Embryonic facial prominence (tissue), 1 donor: Measurements from ENCODE around the gene ROR1.
"Not testable (repeated sequence)": the region's sequence is repeated elsewhere in the genome, so short reads cannot be mapped to it uniquely, and the experiment has no call there.

ENCODE experiments used
- DNase-seq: peaks from one replicate; pipeline ENCODE4 v3.0.0-alpha.2; 2016; ENCODE audit errors: extremely low spot score

The ROR1 gene

DNA sequence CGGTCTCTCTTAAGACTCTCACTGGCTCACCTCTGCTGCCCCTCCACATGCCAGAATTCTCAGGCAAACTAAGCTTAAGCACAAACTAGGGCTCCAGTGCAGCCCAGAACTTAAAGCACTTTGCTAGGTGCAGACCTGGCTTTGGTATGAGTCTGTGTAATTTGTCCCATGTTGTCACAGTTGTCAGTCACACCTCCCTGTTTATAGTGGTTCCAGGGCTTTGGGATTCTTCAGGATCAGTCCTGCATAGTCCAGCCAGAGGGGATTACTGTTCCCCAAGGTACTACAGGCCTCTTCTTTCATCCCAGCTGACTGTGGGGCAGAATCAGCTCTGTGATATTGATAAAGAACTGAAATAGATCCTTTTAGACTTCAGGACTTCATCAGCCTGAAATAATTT lies 324.6 kb downstream of the ROR1 start:
- DNase-seq, result no peak

DNA sequence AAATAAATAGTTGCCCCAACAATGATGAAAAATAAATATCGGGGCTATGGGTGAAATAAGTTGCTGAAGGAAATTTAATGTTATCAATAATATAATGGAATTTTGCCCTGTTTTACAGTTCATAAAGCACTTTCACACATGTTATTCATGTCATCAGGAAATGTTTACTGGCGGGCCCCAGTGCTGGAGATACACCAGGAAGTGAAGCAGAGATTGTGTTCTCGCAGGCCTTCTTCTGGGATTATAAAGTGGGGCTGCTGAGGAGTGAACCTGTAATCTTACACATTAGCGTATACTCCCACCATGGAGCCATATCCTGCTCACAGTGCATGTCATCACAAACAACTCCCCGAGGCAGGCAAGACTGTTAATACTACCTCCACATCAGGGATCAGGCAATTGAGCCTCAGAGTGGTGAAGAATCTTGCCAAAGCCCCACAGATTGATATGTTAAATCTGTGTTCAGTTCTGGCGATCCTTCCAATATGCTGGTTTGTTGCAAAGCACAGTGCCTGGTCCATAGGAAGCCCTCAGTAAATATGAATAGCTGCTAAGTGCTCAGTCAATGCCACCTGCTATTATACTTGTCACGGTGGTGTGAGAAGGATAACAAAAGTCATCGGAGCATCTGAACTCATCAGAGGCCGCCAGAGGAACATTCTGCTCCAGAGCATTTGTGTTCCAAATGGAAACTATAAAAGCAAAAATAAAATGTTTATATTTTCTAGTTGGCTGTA lies 325.2 kb downstream of the ROR1 start:
- DNase-seq, result no peak

DNA sequence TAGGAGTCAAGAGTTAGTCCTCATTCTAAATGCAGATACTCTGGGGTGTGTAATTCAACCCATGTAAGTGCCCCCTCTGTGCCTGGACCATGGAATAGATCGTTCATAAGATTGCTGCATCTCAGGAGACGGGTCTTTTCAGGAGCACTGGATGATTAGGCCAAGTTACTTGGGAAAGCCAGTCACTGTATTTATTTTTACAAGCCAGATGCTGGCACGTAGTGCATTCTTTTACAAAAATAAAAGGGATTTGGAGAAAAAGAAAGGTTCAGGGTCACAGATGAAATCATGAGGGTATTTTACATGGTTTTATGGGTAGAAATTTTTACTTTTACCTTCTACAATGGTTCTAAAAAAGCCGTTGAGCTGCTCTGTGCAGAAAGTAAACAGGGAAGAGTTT lies 327.0 kb downstream of the ROR1 start:
- DNase-seq, result no peak

DNA sequence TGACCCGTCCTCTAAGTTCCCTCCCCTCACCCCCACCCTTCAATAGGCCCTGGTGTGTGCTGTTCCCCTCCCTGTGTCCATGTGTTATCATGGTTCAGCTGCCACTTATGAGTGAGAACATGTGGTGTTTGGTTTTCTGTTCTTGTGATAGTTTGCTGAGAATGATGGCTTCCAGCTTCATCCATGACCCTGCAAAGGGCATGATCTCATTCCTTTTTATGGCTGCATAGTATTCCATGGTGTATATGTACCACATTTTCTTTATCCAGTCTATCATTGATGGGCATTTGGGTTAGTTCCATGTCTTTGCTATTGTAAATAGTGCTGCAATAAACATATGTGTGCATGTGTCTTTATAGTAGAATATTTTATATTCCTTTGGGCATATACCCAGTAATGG lies 330.8 kb downstream of the ROR1 start:
- not testable (repeated sequence) for DNase-seq

DNA sequence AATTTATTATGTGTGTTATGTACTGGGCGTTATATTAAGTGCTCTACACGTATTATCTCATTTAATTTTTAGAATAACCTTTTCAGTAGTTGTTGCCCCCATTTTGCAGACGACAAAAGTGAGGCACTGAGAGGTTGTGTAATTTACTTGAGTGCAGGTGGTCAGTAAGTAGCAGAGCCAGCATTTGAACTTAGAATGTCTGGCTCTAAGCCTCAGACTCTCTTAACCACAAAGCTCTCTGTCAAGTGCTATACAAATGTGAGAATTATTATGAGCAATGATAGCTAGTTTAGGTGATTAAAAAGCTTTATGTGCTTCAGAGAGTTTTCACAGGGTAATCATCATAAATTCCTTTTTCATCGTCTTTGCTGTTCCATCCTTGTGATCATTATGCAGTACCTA lies 333.3 kb downstream of the ROR1 start:
- DNase-seq, result no peak

DNA sequence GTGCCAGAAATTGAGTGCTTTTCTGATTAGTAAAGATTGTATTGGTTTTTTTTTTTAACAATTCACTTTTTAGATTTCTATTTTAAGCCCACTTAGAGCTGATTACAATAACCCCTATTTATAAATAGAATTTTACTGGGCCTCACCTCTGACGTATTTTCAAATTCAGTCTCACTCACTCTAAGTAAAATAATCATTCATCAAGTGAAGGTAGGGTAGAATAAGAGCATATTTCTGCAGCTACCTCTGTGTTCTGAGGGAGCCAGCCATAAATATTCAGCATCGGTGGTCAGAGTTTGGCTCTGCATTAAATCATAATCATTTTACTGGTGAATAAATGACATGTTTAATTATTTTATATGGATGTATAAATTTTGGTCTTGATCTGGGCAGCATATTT lies 333.8 kb downstream of the ROR1 start:
- DNase-seq, result no peak

DNA sequence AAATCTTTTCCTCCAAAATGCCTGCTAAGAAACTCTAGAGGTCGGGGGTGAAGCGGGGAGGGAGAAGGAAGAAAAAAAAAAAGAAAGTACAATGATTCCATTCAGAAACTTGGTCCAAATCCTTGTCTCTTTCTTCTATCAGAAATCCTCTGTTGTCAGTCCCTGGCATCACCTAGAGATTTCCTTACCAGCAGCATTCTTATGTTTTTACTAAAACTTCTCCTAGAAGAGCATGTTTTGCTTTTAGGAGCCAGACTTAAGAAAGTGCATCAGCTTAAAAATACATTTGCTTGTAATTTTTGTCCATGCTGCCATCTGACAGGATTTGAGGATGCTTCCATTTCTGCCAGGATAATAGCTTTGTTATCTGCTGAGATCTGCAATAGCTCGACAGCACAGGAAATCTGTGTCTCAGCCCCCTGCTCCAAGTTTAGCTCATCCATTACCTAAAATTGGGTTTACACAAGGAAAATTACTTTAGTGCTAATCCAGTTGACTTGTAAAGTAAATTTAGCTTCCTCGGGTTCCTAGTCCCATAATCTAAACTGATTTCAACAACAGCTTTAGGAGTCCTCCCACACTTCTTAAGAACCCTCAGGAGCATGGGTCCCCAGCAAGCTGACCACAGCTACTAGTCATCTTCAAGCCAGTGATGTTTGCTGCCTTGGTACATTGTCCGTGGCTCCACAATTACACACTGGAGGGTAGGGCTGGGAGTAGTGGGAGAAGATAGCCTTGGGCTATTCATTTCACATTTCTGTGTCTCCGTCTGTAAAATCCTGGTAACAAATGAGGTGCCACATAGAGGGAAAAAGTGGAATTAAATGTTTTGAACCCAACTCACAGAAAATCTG lies 337.3 kb downstream of the ROR1 start:
- DNase-seq, result no peak

DNA sequence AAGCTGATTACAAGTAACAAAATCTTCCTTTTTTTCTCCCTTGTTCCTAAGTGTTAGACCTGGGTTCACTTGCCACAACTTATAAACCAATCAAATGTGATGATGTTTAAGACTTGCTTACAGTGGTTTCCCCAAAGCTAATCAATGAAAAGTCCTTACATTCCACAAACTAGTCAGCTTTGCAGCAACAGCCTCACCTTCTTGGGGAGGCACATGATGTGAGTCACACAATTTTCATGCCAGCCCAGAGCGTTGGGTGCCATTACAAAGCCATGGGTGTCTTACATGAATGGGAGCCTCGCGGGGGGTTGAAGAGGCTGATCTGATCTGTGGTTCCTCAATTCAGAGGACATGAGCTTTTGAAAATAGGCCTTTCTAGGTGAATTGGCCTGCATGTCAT lies 338.0 kb downstream of the ROR1 start:
- DNase-seq, result no peak

DNA sequence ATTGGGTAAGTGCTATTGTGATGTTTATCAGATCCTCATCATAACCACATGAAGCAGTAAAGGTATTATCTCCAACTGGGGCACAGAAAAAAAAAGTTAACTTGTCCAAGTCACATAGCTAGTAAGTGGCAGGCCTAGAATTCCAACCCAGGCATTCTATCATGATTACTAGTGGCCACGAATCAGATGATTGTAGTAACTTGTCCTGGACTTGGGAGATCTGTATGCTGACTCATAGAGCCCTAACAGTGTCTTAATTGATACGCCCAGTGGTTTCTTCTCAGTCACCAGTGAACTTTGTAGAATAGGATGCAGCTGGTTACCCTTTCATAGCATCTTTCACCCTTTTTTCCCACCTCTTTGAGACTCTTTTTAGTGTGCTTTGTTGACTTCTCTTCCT lies 338.5 kb downstream of the ROR1 start:
- DNase-seq, result no peak

DNA sequence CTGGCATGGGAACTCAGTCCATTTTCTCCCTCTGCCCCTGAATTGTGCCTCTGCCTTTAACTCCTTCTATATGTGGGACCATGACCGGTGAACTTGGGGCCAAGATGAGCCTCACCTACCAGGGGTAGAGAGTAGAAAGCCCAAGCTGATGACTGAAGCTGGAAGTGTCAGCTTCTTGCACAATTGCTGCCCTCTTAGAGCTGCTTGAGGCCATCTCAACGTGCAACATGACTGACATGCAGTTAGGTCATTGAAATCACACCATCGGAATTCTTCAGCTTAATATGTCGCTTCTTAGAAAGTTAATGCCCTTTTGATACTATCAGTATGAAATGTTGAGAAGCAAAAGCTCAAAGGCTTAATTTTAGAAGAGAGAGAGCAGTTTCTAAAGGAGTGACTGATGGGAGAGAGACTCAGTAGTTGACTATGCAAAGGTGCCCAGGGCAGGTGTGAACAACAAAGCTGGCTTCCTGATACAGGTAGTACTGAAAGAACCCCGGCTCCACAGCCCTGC lies 340.3 kb downstream of the ROR1 start:
- no peak for DNase-seq

DNA sequence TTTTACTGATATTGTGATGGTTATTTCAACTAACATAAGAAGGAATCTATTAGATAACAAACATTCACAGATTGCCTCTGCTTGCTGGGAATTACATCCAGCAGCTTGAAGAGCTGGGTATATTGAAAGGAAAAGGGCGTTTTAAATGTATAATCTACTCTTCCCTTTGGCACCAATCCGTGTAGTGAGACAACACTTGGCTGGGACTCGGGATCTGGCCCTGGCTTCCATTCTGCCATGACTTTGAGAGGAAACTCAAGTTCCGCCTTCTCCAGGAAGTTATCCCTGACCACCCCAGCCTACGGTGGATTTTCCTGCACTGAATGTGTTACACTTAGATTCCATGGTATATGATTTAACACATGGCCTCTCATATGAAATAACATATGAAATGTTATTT lies 342.7 kb downstream of the ROR1 start:
- DNase-seq, result no peak

DNA sequence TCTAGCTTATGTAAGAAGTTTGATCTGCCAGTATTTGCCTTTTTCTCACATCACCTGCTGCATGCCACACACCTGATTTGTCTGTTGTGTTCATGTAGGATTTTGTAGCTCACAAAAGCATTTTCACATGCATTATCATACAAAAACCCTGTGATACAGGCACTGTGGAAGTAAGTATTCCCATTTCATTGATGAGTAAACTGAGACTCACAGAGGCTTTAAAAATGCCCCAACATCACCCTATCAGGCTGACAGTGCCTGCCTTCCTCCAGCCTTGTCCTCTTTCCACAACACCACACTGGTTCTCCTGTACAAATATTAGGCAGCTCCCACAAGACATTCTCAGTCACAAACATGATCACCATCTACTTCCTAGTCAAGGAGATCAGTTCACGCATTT lies 343.7 kb downstream of the ROR1 start:
- no peak for DNase-seq

DNA sequence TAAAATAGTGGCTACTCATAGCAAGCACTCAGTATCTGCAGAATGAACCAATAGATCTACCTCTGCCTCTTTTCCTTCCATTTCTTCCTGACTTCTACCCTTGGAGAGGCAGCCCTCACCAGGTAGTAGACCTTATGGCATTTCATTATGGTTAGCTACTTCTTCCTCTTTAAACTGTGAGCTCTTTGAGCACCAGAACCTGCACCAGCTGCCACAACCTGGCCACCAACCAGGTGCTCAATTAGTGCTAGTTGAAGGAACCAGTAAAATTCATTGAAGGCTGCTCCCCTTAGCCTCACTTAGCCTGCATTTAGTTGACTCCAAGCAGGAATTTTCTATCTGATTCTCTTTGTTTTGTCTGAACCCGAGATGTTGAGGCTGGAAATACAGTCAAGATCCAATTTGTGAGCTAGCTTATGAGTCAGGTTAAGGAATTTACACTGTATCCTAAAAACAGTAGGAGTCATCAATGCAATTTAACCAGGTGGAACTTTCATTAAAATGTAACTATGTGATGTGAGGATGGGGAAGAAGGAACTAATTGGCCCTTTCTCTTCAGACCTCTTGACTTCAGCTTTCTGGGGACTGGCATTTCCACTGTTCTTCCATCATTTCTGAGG lies 348.1 kb downstream of the ROR1 start:
- no peak for DNase-seq

DNA sequence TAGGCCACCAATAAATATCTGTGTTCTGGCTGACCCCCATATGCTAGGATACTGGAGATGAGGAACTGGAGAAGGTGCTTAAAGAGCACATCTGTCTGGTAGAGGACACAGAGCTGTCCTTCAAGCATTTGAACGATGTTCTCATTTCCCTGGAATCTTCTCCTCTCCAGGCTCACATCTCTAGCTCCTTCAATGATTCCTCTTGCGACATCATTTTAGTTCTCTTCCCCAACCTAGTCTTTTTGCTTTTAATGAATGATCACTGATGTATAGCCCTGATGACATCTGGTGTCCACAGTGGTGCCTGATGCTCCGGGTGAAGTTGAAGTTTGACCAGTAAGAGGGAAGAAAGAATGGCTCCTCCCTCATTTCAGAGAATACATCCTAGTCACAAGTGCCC lies 348.8 kb downstream of the ROR1 start:
- DNase-seq, result no peak

DNA sequence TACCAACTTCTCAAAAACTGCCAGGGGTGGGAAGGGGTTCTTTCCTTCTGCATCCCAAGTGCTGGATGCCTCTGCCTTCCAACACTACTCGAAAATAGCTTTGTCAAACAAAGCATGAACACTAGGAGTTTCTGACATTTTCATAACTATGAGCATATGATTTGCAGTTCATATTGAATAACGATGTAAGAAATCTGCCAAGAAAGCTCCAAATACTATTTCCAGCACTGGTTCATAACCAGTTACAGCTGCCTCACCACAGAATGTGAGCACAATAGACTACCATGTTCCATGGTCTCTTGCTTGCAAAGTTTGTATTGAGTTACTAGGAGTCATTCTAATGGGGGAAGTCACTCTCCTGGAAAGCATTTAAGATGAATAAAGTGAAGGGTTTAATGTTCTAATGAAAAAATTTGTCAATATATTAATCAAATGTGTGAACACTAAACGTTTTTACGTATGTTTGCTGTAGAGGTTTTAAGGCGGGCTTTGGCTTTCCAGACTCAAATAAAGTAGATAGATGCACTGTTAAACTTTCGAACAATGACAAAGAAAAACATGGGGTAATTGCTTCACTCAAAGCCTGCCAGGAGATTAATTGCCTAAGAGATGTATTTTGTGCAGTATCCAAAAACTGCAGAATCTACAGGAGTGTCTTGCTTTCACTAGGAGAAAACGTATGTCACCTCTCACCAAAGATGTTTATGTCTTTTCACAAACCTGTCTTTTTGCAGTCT lies 351.1 kb downstream of the ROR1 start:
- peak; percentile 77 for DNase-seq

DNA sequence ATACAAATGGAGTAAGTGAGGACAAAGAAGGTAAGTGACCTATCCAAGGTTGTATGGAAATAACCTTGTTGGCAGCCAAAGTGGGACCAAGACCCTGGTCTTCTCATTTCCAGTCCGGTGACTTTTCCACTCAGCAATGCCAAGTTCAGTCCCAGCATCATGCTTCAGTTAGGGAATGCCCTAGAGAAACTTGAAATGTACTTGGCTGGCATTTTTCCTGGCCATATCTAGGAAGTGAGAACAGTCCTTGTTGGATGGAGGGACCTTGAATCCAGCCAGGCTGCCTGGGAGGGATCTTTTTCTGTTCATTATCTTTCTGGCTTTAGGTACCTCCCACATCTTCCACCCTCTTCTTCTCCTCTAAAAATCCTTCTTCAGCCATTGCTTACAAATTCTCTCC lies 352.8 kb downstream of the ROR1 start:
- no peak for DNase-seq

DNA sequence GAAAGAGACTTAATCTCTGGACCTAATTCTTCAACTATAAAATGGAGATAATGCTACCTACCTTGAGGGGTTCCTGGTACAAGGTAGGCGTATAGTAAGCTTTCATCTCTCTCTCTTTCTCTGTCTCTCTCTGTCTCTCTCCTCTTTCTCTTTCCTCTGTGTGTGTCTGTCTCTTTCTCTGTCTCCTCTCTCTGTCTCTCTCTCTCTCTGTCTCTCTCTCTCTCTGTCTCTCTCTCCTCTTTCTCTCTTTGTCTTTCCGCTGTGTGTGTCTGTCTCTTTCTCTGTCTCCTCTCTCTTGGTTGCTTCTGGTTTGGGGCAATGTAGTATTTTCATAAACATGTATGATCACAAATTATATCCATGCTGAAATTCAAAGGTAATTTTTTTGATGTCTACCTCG lies 353.5 kb downstream of the ROR1 start:
- no peak for DNase-seq

DNA sequence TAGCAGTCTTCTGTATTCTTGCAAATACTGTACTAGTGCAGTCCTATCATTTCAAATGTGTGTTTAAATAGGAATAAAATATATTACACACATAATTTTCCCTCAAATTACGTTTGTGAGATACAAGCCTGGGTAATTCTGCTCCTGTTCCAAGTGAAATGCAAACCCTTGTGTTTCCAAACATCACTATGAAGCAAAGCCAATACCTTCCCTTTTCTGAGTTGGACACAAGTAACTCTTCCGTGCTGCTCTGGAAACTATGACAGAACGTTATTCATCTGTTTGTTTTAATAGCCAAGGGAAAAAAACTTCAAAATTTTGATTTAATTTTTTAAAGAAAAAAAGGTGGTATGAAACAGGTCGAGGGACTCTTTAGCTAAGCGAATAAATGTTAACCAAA lies 355.9 kb downstream of the ROR1 start:
- no peak for DNase-seq

DNA sequence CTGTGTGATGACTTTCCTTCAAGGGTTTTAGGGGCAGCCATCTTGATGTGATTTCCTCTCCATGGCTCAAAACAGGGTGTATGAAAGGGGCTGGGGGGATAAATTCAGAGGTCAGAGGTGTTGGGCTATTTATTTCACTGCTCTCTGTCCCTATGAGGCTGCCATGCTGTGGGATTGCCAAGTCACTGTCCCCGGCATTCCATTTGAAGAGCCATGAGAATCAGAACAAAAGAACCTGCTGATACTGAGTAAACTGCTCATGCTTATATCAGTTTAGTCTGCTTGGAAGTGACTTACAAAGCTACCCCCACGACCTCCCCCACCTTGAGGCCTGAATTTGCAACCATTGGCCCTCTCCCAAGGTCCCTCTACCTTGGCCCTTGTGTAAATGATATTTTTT lies 357.3 kb downstream of the ROR1 start:
- no peak for DNase-seq

DNA sequence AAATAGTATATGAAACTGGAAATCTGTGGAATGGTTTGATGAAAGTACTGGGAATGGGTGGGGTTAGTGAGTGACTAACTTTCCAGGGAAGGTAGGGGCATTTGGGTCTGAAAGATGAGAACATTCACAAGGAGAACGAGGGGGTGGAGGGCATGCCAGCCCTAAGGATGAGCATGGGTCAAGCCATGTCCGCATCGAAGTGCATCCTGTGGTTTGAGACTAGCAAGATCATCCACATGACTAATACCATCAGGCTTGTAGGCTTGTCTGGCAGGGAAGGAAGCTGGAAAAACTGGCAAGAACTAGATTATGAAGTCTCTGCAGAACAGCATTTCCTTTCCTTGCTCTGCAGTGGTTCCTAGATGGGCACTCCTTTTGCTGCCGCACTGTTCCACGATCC lies 359.2 kb downstream of the ROR1 start:
- DNase-seq, result no peak

DNA sequence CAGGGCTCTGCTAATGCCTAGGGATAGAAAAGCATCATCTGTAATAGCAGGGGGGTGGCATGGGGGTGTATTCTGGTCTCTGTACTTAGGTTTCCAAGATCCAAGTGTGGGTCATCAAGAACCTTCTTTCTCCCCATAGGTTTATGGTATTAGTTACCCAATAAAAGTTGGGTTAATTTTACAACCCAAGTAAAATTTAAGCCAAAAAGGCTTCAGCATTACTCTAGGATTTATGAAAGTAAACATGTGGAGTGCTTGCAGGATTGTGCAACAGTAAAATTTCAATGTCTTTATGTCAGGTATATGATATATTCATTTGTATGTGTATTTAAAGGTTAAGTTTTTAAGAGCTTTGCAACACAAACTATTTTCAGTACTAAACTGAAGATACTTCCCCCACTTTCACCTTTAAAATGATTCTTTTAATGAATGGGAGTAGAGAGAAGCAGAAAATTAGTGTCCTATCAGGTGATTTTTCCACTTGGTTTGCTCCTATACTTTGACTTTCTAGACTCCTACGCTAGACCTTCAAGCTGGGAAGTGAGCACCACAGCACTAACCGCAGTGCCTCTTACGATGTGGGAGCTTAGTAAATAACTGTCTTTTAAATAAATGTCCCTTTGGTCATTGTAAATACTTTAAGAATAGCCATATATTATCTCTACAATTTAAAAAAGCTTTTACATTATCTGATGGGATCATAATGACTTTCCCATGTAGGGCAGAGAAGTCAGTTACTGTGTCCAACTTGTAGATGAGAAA lies 361.8 kb downstream of the ROR1 start:
- no peak for DNase-seq
